ENCODE results near the gene DMRTB1.

- TF ChIP-seq, protein P1, sequence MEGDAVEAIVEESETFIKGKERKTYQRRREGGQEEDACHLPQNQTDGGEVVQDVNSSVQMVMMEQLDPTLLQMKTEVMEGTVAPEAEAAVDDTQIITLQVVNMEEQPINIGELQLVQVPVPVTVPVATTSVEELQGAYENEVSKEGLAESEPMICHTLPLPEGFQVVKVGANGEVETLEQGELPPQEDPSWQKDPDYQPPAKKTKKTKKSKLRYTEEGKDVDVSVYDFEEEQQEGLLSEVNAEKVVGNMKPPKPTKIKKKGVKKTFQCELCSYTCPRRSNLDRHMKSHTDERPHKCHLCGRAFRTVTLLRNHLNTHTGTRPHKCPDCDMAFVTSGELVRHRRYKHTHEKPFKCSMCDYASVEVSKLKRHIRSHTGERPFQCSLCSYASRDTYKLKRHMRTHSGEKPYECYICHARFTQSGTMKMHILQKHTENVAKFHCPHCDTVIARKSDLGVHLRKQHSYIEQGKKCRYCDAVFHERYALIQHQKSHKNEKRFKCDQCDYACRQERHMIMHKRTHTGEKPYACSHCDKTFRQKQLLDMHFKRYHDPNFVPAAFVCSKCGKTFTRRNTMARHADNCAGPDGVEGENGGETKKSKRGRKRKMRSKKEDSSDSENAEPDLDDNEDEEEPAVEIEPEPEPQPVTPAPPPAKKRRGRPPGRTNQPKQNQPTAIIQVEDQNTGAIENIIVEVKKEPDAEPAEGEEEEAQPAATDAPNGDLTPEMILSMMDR (conservative IDR thresholded peaks at IDR 0.05 in 1 of 2, IDR thresholded peaks at IDR 0.05 in 1 of 2; ENCODE audit: low read depth in 1 of 2, low read length in 2 of 2), result no peak
- TF ChIP-seq EZH2 (IDR thresholded peaks at IDR 0.05; ENCODE audit: low read length, missing control alignments), result no peak
Observed at GRCh38 chr1:53511933-53512806, 53.0 kb downstream of the DMRTB1 start.
